Measurements from ENCODE around the gene VAPA. TPM values are rescaled to one million over a fixed set of nuclear protein-coding genes. Genes with fewer than 3 reads are reported as not detected.
"Not testable (repeated sequence)": the region's sequence is repeated elsewhere in the genome, so short reads cannot be mapped to it uniquely, and the experiment has no call there.

VAPA gene
- total RNA-seq, 3 donors from 2014 or later (not counting 1 experiment from before 2014, with no cell fraction given): 175 to 186 (median 182) TPM

DNA sequence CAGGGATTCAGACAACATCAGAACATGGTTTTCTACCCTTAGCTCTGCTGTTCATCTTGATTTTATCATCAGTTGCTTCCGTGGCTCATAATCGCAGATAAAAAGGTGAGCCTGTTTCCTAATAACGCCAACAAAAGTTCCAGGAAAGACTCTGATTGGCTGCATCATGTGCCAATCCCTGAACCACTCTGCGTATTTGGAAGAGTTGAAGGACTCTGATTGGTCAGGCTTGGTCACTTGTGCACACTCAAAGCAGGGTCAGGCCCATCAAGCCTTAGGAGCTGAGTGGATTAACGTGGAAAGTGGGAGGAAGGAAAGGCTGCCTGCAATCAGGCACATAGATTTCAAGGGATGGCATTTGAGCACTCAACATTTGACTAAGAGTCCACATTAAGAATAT, 16.7 kb upstream of the VAPA start:
- Mint-ChIP-seq H3K9me3 (no peaks in the 10 kb centered on the region), H3K36me3 (no peaks in the 10 kb centered on the region), H3K4me3 (no peak overlapping the region), H3K27me3 (ENCODE audit: low read depth in 2 of 2) (no peaks in the 10 kb centered on the region), H3K27ac (no peak overlapping the region), H3K4me1 (peaks cover 0 to 5% of the 10 kb centered on the region in 2 donors)
- 94% methylated on average over 5 of the region's 5 CpGs for WGBS (ENCODE audit: insufficient coverage)
- intact Hi-C loops (cut with micrococcal nuclease): no loop called here
- DNase-seq: no peak
- Histone ChIP-seq H3K27me3 (ENCODE audit: control insufficient read depth, insufficient read depth, low read length) (no peaks in the 10 kb centered on the region), H3K9me3 (ENCODE audit: control insufficient read depth, insufficient read depth, low read length) (no peaks in the 10 kb centered on the region), H3K27ac (ENCODE audit: low read length) (no peak overlapping the region), H3K36me3 (ENCODE audit: control insufficient read depth, insufficient read depth, low read length) (no peaks in the 10 kb centered on the region), H3K4me3 (ENCODE audit: low read length) (no peak overlapping the region), H3K4me1 (ENCODE audit: control insufficient read depth, insufficient read depth, low read length) (no peaks in the 10 kb centered on the region)
- TF ChIP-seq, protein P1, sequence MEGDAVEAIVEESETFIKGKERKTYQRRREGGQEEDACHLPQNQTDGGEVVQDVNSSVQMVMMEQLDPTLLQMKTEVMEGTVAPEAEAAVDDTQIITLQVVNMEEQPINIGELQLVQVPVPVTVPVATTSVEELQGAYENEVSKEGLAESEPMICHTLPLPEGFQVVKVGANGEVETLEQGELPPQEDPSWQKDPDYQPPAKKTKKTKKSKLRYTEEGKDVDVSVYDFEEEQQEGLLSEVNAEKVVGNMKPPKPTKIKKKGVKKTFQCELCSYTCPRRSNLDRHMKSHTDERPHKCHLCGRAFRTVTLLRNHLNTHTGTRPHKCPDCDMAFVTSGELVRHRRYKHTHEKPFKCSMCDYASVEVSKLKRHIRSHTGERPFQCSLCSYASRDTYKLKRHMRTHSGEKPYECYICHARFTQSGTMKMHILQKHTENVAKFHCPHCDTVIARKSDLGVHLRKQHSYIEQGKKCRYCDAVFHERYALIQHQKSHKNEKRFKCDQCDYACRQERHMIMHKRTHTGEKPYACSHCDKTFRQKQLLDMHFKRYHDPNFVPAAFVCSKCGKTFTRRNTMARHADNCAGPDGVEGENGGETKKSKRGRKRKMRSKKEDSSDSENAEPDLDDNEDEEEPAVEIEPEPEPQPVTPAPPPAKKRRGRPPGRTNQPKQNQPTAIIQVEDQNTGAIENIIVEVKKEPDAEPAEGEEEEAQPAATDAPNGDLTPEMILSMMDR (IDR thresholded peaks at IDR 0.05): no peak
- ATAC-seq: no peak

DNA sequence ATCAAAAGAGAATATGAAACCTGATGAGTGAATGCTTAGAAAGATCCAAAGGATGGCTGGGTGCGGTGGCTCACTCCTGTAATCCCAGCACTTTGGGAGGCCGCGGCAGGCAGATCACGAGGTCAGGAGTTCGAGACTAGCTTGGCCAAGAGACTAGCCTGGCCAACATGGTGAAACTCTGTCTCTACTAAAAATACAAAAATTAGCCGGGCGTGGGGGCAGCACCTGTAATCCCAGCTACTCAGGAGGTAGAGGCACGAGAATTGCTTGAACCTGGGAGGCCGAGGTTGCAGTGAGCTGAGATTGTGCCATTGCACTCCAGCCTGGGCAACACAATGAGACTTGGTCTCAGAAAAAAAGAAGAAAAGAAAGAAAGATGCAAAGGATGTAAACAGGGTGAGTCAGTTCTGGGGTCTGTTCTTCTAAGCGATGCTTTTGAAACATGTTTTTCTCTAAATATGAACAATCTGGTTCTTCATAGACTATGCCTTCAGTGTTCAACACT, 16.0 kb upstream of the VAPA start:
- H3K27ac ChIP-seq (ENCODE audit: low read length); H3K4me3 Mint-ChIP-seq; intact Hi-C loops (cut with micrococcal nuclease); H3K27ac Mint-ChIP-seq; DNase-seq; H3K36me3 Mint-ChIP-seq; H3K9me3 Mint-ChIP-seq; H3K4me3 ChIP-seq (ENCODE audit: low read length); H3K9me3 ChIP-seq (ENCODE audit: control insufficient read depth, insufficient read depth, low read length); H3K27me3 ChIP-seq (ENCODE audit: control insufficient read depth, insufficient read depth, low read length); H3K36me3 ChIP-seq (ENCODE audit: control insufficient read depth, insufficient read depth, low read length); H3K4me1 ChIP-seq (ENCODE audit: control insufficient read depth, insufficient read depth, low read length); H3K27me3 Mint-ChIP-seq (ENCODE audit: low read depth in 2 of 2); ATAC-seq; H3K4me1 Mint-ChIP-seq: not testable (repeated sequence)
- 94% methylated on average over 9 of the region's 10 CpGs for WGBS (ENCODE audit: insufficient coverage)

DNA sequence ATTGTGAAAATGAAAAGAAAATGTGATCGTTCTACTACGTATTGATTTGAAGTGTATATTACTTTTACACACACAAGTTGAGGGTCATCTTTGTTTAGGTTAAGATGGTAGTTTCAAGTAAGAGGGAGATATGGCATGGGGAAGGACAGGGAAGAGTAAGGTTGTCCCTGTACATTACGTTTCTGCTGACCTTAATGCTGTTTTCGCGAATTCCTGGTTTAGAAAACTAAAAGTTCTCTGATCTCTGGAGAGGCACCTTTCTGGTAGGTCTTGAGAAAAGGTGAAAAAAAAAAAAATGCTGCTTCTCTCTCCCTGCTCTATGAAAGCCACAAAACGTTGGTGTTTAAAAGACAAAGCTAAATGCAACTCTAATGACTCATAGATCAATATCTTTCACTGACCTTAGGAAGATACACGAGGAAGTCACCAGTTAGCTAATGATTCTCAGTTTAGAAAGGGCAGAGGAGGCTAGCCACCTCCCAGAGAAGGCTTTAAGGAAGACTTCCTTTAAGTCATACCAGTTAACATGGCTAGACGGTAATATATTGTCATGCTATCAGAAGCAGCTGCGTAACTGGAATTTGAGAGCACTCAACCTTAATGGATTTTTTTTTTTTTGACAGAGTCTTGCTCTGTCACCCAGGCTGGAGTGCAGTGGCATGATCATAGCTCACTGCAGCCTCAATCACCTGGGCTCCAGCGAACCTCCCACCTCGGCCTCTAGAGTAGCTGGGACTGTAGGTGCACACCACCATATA, 14.8 kb upstream of the VAPA start:
- Mint-ChIP-seq H3K4me3 (no peak overlapping the region), H3K36me3 (no peaks in the 10 kb centered on the region), H3K27ac (no peak overlapping the region), H3K9me3 (no peaks in the 10 kb centered on the region), H3K27me3 (ENCODE audit: low read depth in 2 of 2) (peaks cover 0 to 2% of the 10 kb centered on the region in 2 donors), H3K4me1 (peaks cover 0 to 5% of the 10 kb centered on the region in 2 donors)
- H3K27me3 ChIP-seq (ENCODE audit: control insufficient read depth, insufficient read depth, low read length): no peaks in the 10 kb centered on the region
- no peak overlapping the region for H3K27ac ChIP-seq (ENCODE audit: low read length)
- WGBS (ENCODE audit: insufficient coverage): 74% methylated on average over 9 of the region's 11 CpGs
- H3K9me3 ChIP-seq (ENCODE audit: control insufficient read depth, insufficient read depth, low read length): no peaks in the 10 kb centered on the region
- ATAC-seq: no peak
- TF ChIP-seq, protein P1 (IDR thresholded peaks at IDR 0.05): no peak
- intact Hi-C loops (cut with micrococcal nuclease): no loop called here
- no peak for DNase-seq
- H3K4me1 ChIP-seq (ENCODE audit: control insufficient read depth, insufficient read depth, low read length): no peaks in the 10 kb centered on the region
- no peak overlapping the region for H3K4me3 ChIP-seq (ENCODE audit: low read length)
- H3K36me3 ChIP-seq (ENCODE audit: control insufficient read depth, insufficient read depth, low read length): no peaks in the 10 kb centered on the region

DNA sequence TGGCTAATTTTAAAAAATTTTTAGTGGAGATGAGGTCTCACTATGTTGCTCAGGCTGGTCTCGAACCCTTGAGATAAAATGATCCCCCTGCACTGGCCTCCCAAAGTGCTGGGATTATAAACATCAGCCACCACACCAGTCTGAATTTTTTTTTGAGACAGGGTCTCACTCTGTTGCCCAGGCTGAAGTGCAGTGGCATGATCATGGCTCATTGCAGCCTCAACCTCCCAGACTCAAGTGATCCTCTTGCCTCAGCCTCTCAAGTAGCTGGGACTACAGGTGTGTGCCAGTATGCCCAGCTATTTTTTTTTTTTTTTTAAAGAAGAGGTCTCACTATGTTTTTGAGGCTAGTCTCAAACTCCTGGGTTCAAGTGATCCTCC, 14.3 kb upstream of the VAPA start:
- H3K9me3 Mint-ChIP-seq; H3K4me1 Mint-ChIP-seq; H3K9me3 ChIP-seq (ENCODE audit: control insufficient read depth, insufficient read depth, low read length); ATAC-seq; H3K36me3 ChIP-seq (ENCODE audit: control insufficient read depth, insufficient read depth, low read length); DNase-seq; H3K27ac ChIP-seq (ENCODE audit: low read length); H3K4me3 ChIP-seq (ENCODE audit: low read length); intact Hi-C loops (cut with micrococcal nuclease); H3K4me3 Mint-ChIP-seq; H3K27ac Mint-ChIP-seq; H3K27me3 ChIP-seq (ENCODE audit: control insufficient read depth, insufficient read depth, low read length); H3K36me3 Mint-ChIP-seq; H3K27me3 Mint-ChIP-seq (ENCODE audit: low read depth in 2 of 2); H3K4me1 ChIP-seq (ENCODE audit: control insufficient read depth, insufficient read depth, low read length): not testable (repeated sequence)
- WGBS (ENCODE audit: insufficient coverage): 73% methylated on average over 1 of the region's 1 CpG
